Rectal smooth muscle tissue (tissue), 1 donor: ENCODE results near the gene AXIN2.
A peak's percentile ranks its signal among the peaks of the same experiment; 100 is the strongest.

Experiments used
- H3K27ac ChIP-seq: one replicate; pipeline ENCODE4 v1.7.0; 2013; ENCODE audit warnings: low read depth, low read length, inconsistent platforms
- H3K27me3 ChIP-seq: one replicate; pipeline ENCODE4 v1.7.0; 2013; ENCODE audit warnings: low read length; ENCODE audit not compliant: control insufficient read depth, insufficient read depth
- H3K36me3 ChIP-seq: one replicate; pipeline ENCODE4 v1.7.0; 2013; ENCODE audit warnings: low read length; ENCODE audit not compliant: control insufficient read depth, insufficient read depth
- H3K4me1 ChIP-seq: one replicate; pipeline ENCODE4 v1.7.0; 2013; ENCODE audit warnings: low read length; ENCODE audit not compliant: control insufficient read depth, insufficient read depth
- H3K4me3 ChIP-seq: one replicate; pipeline ENCODE4 v1.7.0; 2013; ENCODE audit warnings: low read length
- H3K9ac ChIP-seq: one replicate; pipeline ENCODE4 v1.7.0; 2013; ENCODE audit warnings: low read length

AXIN2 gene

DNA sequence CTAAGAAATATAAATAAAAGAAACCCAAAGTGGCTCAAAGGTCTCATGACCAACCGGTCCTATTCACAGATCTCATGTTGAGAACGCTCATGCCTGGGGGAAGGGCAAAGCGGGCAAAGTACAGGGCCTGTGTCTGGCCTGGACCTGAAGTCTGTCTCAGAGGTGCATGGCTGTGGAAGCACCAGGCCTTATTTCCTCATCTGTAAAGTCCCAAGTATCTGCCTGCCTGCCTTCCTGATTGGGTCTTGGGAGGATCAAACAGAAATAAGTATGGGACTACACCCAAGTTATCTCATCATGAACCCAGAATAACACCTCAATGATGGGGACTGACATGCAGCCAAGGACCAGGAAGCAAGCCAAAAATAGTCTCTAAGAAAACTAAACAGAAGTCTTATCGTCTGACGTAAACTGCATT lies 14.2 kb downstream of the AXIN2 start:
- peaks cover 6% of the 10 kb centered on the region for H3K36me3 ChIP-seq
- H3K27me3 ChIP-seq = no peaks in the 10 kb centered on the region
- no peak overlapping the region for H3K4me3 ChIP-seq
- H3K4me1 ChIP-seq = peaks cover 30% of the 10 kb centered on the region
- H3K9ac ChIP-seq = no peak overlapping the region
- H3K27ac ChIP-seq = peak overlapping the region; percentile 42

DNA sequence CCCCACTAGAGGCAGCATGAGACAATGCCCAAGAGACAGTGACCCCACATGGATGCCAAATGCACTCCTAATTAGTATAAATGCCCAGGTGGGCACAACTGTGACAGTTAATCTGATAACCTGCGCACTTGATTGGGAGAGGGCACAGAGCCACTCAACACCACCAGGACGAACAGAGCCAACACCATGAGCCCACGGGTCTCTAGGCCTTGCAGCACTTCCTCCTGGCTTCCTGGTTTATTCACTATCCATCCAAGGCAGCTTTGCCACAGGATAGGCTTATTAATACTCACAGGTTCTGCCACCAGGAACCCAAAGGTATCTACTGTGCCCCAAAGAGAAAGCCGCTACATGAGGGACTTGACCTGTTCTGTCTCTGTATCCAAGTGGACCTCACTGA lies 14.9 kb downstream of the AXIN2 start:
- peaks cover 24% of the 10 kb centered on the region for H3K4me1 ChIP-seq
- peak overlapping the region; percentile 31 for H3K4me3 ChIP-seq
- no peaks in the 10 kb centered on the region for H3K27me3 ChIP-seq
- H3K27ac ChIP-seq = peak overlapping the region; percentile 42
- peaks cover 6% of the 10 kb centered on the region for H3K36me3 ChIP-seq
- H3K9ac ChIP-seq = no peak overlapping the region

DNA sequence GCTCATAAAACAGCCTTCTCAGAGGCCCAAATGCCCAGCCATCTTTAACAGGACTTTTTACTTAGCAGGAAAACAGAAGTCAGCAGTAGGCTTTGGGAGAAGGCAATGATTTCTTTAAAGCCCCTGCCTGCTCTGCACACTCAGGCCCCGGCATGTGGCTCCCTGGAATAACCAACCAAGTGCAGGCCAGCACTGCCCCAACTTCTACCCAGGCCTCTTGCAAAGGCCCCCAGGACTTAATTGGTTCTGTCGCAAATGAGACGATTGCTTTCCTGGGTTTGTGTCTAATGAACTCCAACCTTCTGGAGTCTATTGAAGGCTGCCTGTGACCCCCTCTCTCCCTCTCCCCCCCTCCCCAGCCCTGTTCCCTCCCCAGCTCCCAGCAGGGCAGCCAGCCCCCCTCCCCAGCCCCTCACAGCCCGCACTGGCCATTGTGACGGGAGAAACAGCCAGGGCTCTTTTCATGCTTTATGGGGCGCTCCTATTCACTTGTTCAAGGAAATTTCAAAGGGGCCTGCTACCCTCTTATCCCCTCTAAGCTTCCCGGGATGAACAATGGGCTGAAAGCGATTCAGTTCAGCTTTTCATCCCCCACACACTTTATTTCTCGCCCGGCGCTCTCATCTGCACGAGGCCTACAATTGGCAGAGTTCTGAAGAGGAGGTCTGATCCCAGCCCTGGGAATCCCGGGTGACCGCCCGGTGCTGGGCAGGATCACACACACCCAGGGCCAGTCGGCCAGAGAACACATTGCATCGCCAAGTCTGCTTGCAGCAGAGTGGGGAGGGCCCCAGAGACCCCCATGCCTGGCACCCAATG lies 15.5 kb downstream of the AXIN2 start:
- Histone ChIP-seq H3K27ac (no peak overlapping the region), H3K4me1 (peaks cover 22% of the 10 kb centered on the region), H3K9ac (no peak overlapping the region), H3K36me3 (peaks cover 4% of the 10 kb centered on the region), H3K4me3 (no peak overlapping the region), H3K27me3 (no peaks in the 10 kb centered on the region)

DNA sequence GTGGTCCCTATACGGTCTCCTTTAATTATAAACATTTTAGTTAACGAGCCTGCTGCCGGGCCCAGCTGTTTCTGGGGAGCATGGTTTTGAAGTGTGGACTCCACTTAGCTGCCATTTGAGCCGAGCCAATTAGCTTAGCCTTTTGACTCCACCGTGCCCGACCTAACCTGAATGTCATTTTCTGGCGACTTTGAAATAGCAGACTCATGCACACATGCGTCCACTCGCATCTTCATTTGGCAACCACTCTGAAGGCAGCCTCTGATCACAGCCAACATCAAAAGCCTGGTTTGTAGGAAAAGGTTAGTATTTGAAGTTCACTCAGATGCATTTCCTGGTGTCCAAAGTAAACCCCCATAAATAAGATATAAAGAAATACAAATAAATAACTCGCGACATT lies 16.8 kb downstream of the AXIN2 start:
- Histone ChIP-seq H3K4me1 (peaks cover 22% of the 10 kb centered on the region), H3K27me3 (no peaks in the 10 kb centered on the region), H3K27ac (no peak overlapping the region), H3K36me3 (peaks cover 4% of the 10 kb centered on the region), H3K9ac (no peak overlapping the region), H3K4me3 (no peak overlapping the region)

DNA sequence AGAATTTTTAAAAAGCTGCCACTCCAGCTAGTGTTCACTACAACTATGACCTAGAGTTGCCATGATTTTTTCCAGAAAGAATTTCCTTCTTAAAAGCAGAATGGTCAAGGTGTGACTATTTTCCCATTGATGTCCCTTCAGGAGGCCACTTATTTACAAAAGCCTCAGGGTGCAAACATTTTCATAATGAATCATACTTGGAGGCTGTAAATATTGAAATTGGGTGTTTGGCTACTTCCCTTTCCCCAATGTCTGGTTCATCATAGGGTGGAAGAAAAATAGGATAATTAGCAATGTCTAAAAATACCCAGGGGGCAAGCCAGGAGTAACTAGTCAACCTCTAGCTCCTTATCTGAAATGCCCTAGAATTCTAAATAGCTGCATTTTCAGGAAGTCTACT lies 18.8 kb downstream of the AXIN2 start:
- Histone ChIP-seq H3K9ac (no peak overlapping the region), H3K4me3 (no peak overlapping the region), H3K36me3 (peaks cover 5% of the 10 kb centered on the region), H3K4me1 (peaks cover 21% of the 10 kb centered on the region), H3K27ac (no peak overlapping the region), H3K27me3 (no peaks in the 10 kb centered on the region)

DNA sequence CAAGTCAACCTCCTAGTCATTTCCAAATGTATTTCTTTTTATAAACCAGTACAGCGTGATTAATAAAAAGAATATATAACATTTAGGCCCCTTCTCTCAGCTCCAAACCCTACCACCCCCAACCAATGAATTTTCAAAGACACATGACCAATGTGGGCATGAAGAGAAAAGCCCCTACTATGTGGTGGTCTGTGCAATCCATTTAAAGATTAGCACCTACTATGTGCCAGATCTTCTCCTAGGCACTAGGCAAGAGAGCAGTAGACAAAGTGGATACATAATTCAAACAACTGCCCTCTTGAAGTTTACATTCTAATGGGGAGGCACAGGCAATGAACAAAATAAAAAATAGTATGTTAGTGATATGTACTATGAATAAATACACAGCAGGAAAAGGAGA lies 19.4 kb downstream of the AXIN2 start:
- H3K27ac ChIP-seq = no peak overlapping the region

DNA sequence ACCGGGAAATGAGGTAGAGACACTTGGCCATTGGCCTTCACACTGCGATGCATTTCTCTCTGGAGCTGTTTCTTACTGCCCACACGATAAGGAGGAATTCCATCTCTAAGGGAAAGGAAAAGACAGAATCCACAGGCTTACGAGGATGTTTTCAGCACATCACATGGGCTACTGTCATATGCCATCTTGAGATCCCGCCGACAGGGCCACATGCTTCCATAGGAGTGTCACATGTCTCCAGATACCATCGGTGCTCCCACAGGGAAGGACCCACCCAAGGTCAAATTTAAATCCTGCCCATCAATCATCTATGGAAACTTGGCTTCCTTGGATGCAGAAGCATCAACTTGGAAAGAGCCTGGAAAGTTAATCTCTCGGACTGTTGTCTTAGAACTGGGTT lies 20.0 kb downstream of the AXIN2 start:
- Histone ChIP-seq H3K36me3 (peaks cover 5% of the 10 kb centered on the region), H3K9ac (no peak overlapping the region), H3K4me1 (peaks cover 10% of the 10 kb centered on the region), H3K27ac (no peak overlapping the region), H3K4me3 (no peak overlapping the region), H3K27me3 (no peaks in the 10 kb centered on the region)

More for the DNA sequence above, 19.4 kb downstream of the AXIN2 start:
- H3K9ac ChIP-seq = no peak overlapping the region
- H3K4me1 ChIP-seq = peaks cover 15% of the 10 kb centered on the region
- no peak overlapping the region for H3K4me3 ChIP-seq
- H3K36me3 ChIP-seq = peaks cover 5% of the 10 kb centered on the region
- H3K27me3 ChIP-seq = no peaks in the 10 kb centered on the region

DNA sequence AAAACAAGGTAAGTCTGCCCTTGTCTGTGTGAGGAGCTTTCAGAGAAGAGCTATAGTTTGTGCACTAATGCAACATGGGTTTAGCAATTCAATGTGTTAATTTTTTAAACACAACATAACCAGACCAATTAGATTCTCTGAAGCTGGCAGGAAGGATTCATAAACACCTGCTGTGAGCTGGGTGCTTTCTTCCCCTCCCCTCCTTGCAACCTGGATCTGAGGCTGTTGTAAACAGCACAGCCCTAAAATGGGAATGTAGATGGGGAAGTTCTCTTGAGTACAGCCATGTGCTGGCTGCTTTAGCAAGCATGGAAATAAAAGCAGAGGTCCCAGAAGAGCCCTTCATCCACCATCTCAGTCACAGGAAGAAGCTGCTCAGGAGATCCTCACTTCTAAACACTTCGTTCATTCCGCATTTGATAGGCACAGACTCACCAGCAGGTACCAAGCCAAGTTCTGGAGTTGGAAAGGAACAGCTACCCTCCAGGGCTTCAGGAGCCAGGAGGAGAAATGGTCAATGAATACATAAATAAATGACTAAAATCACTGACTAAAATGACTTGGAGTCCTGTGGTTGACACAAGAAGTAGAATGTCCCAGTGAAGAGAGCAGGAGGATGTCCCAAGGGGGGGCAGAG lies 21.7 kb downstream of the AXIN2 start:
- Histone ChIP-seq H3K4me3 (no peak overlapping the region), H3K4me1 (peaks cover 3% of the 10 kb centered on the region), H3K27ac (no peak overlapping the region), H3K36me3 (peaks cover 13% of the 10 kb centered on the region), H3K27me3 (no peaks in the 10 kb centered on the region), H3K9ac (no peak overlapping the region)

DNA sequence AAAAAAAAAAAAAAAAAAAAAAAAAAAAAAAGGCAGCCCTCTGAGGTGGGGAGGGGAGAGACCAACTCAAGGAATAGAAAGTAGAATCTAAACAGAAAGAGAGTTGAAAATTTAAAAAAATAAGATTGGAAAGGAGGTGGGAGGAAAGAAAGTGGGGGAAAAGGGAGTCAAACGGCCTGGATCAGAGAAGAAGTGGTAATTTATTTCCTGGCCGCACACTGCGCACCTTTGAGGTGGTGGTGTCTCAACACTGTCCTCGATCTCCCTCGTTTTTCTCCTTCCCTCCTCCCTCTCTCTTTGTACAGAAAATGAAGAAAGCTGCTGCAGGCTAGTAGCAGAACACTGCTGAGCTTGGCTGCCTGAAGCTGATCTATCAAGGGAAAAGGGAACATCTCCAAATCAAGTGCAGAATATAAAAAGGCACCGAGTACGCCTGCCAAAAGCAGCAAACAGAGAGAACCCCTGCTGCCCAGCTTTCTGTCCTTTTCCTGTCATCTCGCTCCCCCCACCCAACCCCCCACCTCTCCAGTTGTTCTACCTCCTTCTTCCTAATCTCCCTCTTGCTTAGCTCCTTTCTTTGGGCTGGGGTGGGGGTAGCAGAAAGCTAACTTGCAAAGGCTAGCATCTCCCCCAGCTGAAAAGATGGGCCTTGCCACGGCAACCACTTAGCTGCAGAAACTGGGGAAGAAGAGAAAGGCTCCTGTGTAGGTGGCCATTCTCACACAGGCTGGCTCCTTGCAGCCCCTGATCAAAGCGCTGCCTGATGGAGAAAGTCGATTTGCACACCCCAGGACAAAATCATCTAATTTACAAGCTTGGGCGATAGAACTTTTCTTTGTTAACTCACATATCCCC lies 22.5 kb downstream of the AXIN2 start:
- Histone ChIP-seq H3K9ac (no peak overlapping the region), H3K36me3 (peaks cover 15% of the 10 kb centered on the region), H3K4me1 (peaks cover 3% of the 10 kb centered on the region), H3K27ac (no peak overlapping the region), H3K27me3 (no peaks in the 10 kb centered on the region), H3K4me3 (no peak overlapping the region)

DNA sequence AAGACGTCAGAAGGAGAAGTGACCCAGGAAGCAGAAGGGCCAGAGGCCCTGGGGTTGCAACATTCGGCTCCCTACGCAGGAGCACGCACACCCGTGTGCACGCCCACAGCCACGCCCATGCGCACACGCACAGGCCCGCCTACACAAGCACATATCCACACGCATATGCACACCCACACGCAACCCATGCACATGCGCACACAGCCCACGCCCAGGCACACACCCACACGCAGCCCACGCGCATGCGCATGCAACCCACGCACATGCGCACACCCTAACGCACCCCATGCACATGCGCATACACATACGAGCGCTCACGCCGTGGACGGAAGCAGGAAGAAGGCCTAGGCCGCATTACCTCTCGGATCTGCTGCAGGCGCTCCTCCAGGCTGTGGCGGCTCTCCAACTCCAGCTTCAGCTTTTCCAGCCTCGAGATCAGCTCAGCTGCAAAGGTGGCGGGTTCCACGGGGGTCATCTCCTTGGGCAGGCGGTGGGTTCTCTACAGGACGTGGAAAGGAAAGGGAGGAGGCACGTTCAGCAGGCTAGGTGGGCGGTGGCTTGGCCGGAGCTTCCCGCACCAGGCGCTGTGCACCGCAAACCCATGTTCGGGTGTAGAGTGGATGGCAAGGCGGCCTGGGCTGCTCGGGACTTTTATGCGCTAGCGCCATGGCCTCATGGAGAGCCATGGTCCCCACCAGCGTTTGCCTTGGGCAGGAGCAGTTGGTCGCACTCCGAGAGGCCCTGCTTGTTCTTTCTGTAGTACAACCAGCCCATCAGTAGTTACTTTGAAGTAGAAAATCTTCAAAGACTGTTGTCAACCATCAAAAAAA lies 23.4 kb downstream of the AXIN2 start:
- Histone ChIP-seq H3K27ac (no peak overlapping the region), H3K36me3 (peaks cover 19% of the 10 kb centered on the region), H3K27me3 (no peaks in the 10 kb centered on the region), H3K4me3 (no peak overlapping the region), H3K4me1 (peaks cover 3% of the 10 kb centered on the region), H3K9ac (no peak overlapping the region)

DNA sequence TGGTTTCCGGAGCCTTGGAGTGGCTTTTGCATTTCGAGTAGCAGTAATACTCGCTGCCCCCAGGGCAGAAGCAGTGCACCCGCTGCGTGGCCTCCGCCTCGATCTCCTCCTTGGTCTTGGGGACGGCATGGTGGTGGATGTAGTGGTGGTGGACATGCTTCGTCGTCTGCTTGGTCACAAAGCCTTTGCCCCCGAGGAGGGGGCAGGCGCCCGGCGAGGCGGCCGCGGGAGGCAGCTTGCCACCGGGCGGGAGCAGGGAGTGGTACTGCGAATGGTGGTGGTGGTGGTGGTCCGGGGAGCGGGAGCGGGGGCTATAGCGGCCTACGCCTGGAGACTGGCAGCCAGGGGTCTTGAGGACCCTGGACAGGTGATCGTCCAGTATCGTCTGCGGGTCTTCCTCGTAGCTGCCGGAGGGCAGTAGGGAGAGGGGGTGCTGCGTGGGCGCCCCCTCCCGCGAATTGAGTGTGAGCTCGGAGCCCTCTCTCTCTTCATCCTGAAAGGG lies 24.1 kb downstream of the AXIN2 start:
- H3K36me3 ChIP-seq = peaks cover 21% of the 10 kb centered on the region
- peaks cover 3% of the 10 kb centered on the region for H3K4me1 ChIP-seq
- H3K9ac ChIP-seq = no peak overlapping the region
- no peak overlapping the region for H3K4me3 ChIP-seq
- no peak overlapping the region for H3K27ac ChIP-seq
- no peaks in the 10 kb centered on the region for H3K27me3 ChIP-seq
